Fibroblast of skin of right quadriceps (primary cell): ENCODE results near the gene ARAP3.

ENCODE experiments used
- DNase-seq: peaks from one replicate; pipeline ENCODE4 v3.0.0-alpha.2; 2013

ARAP3 gene

GRCh38 chr5:141639357-141640050 lies 42.5 kb downstream of the ARAP3 start:
- no peak for DNase-seq

- no peak for DNase-seq
Measured at GRCh38 chr5:141638771-141639170, 43.3 kb downstream of the ARAP3 start.

- DNase-seq: peak; percentile 48
Measured at GRCh38 chr5:141637767-141638419, 44.1 kb downstream of the ARAP3 start.

DNA sequence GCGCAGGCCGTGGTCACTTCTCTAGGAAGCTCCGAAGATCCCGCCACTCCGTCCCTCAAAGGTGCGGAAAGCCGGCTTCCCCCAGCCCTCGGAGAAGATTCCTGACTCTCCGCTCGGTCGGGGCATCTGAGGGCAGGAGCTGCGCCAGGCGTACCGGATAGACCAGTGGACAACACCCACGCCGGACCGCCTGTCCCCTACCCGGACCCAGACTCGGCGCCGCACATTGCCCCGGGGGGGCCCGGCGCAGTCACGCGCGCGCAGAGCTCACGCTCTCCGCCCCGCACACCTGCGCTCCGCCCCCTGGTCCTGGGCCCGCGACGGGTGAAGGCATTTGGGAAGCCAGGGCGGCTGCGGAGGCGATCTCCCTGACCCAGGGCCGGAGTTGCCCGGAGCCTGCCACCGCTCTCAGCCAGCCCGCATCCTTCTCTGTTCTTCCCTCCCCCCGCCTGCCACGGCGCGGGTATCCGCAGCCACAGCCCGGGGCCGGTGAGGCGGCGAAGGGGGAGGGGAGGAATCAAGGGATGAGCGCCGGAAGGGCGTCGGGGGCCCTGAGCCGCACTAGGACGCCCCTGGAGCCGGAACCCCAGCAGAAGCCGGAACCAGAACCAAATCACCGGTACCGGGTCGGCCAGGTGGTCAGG lies 44.8 kb downstream of the ARAP3 start:
- no peak for DNase-seq

- peak; percentile 87 for DNase-seq
Measured at GRCh38 chr5:141636413-141637122, 45.5 kb downstream of the ARAP3 start, which contains the start of the genes HDAC3 and RELL2. Gene HDAC3, minus strand, starts transcription at chr5:141636849. Its CDS starts 59 bp downstream, at chr5:141636790. Gene RELL2, plus strand, starts transcription at chr5:141636997. Its CDS starts 1,229 bp downstream, at chr5:141638226.

GRCh38 chr5:141636106-141636412 lies 46.0 kb downstream of the ARAP3 start:
- DNase-seq: no peak

GRCh38 chr5:141635646-141636045 lies 46.4 kb downstream of the ARAP3 start:
- no peak for DNase-seq

DNA sequence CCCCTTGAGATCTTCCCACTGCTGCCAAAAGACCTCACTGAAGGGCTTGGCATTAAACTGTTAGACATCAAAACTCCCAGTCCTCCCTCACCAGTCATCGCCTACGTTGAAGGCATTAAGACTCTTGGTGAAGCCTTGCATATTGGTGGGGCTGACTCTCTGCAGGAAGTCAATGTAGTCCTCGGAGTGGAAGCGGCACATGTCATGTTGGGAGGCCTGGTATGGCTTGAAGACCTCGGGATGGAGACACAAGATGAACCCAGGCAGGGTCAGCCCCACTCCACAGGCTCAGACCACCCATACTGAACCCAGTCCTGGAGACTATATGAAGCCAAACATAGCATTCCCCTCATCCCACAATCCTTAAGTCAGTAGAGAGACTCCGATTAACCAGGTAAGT lies 47.3 kb downstream of the ARAP3 start:
- no peak for DNase-seq

DNA sequence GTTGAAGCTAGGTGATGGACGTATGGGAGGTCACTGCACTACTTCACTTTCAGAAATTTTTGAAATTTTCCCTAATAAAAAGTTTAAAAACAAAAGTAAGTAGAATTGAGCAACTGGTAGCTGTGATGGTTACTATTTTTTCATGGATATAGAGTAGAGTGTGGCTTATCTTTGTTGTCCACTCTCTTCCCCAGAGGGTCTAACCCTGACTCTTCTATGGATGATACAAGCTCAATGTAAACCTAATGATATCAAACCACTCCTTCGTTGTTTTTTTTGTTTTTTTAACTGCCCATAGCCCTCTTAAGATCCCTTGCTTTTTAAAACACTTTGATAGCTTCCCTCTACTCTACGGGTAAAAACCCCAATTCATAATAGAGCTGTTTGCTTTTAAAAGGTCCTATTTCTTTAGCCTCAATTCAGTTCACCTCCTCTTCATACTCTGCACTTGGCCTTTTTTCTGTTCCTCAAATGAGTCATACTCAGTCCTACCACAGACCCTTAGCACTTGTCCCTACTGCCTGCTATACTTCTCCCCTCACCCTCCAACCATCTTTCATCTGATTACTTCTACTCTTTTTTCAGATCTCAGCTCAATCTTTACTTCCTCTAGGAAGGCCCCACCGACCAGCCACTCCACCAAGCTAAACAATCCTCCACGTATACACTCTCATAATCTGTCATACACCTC lies 48.0 kb downstream of the ARAP3 start:
- DNase-seq: no peak

- no peak for DNase-seq
Measured at GRCh38 chr5:141632650-141633049, 49.4 kb downstream of the ARAP3 start.

DNA sequence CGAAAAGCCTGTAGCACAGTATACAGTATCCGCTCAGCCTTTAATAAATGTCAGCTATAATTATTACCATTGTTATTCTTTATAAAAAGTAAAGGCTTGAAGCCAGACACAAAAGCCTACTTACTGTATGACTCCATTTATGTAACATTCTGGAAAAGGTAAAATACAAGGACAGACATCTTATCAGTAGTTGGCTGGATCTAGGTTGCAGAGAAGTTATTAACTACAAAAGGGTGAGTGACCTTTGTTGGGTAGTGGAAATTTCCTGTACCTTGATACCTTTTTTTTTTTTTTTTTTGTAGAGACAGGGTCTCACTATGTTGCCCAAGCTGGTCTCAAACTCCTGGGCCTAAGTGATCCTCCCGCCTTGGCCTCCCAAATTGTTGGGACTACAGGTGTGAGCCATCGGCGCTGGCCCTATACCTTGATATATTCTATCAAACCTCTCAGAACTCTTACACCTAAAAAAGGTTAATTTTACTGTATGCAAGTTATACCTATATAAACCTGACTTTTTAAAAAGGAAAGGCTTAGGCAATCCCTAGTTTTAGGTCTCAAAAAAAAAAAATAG lies 51.4 kb downstream of the ARAP3 start:
- no peak for DNase-seq

GRCh38 chr5:141628175-141628788 lies 53.7 kb downstream of the ARAP3 start:
- DNase-seq: no peak

DNA sequence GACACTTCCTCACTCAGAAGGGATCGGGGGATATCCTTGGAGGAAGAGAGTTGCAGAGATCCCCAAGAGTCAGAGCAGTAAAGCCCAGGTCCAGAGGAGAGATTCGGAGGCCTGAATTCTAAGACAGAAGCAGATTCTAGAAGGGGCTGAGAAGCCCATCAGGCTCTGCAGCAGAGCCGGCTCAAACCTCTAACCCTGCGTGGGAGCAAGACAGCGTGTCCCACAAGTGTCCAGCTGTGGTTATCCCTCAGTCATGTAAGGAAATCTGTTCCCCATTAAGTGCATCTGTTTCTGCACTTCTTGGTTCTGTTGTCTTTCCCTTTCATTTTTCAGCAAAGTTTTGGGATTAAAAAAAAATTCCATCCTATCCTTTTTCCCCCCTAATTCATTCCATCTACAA lies 58.4 kb downstream of the ARAP3 start:
- DNase-seq: no peak

- no peak for DNase-seq
Measured at GRCh38 chr5:141623186-141623585, 58.8 kb downstream of the ARAP3 start.

- DNase-seq: peak; percentile 96
Measured at GRCh38 chr5:141618804-141619554, 63.1 kb downstream of the ARAP3 start, which contains the start of gene DIAPH1. Gene DIAPH1, minus strand, starts transcription at chr5:141619000. Its CDS starts 86 bp downstream, at chr5:141618914.

- no peak for DNase-seq
Measured at GRCh38 chr5:141618030-141618803, 63.8 kb downstream of the ARAP3 start.

DNA sequence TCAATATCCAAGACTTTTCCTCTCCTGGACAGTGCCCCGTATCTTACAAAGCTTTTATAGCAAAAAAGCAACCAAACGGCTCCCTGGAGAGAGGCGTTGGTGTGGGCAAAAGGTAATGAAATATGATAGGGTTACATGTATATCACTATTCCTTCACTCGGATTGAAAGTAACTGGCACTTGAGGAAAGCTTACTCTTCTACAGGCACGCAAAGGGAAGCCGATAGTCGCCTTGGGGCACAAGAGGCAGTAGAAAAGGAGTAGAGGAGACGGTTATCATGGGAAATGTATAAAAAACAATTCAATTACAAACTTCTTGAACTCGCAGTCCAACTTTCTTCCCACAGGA lies 64.4 kb downstream of the ARAP3 start:
- no peak for DNase-seq

DNA sequence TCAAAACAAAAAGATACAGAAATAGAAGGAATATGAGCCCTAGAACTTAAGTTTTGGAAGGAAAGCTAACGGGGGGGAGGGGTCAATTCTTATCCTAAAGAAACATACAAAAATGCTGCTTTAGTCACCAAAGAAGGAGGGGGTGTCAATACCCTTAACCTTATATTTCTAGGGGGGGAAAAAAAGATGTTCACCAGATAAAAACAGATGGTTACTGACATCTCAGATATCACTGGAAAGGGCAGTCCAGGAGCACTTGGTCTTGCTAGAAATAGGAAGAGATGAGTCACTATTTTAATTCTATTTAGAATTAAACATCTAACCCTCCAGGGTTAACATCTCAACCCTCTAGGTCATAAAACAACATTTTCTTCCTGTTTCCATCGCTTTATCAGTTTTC lies 64.9 kb downstream of the ARAP3 start:
- DNase-seq: no peak

DNA sequence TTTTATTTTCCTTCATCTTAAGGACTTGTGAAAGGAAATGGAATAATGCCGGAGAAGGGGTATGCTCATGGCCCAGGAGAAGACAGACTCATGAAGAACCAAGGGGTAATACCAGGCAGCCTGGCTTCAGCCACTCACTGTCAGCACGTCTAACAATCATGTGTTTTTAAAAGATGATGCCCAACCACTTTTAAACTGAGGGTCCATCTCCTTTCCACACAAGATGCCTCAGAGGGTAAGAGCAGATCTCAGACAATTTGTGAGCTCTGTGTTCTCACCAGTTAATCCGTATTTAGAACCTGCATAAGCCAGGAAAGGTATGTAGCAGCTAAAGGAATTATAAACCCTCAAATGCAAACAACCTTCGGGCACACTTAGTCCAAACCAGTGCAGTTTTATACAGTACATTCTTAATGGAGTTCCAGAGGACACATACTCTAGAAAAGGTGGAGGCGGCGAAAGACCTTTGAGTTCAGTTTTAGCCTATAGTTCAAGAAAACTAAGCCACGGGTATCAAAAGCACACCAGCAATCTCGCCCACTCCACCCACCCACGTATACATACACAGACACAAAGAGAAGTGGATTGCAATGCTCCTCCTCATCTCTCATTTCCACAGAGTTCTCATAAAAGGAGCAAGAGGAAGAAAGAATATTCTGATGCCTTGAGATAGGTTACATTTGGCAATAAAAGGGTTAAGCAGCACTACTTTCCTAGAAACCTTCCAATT lies 65.9 kb downstream of the ARAP3 start:
- DNase-seq: no peak

GRCh38 chr5:141613344-141613743 lies 68.7 kb downstream of the ARAP3 start:
- DNase-seq: no peak
